ENCODE data around the gene BTN2A1. TPM values are rescaled to one million over a fixed set of nuclear protein-coding genes. Genes with fewer than 3 reads are reported as not detected.
A peak's percentile ranks its signal among the peaks of the same experiment; 100 is the strongest.

BTN2A1 gene
- total and polyA plus RNA-seq, 10 of the 15 experiments (the other 5 are each of a cell fraction or from before 2014, with no cell fraction given): 8.2 to 28.0 (median 15.8) TPM

- TF ChIP-seq PRDM15 (CRISPR knock-in tag; IDR thresholded peaks at IDR 0.05): no peak
- TF ChIP-seq NR2C1 (IDR thresholded peaks at IDR 0.05): no peak
- TF ChIP-seq EZH2 (IDR thresholded peaks at IDR 0.05; ENCODE audit: borderline replicate concordance, control insufficient read depth, low read depth, low read length): no peak
- TF ChIP-seq MEF2B (IDR thresholded peaks at IDR 0.05; ENCODE audit: partially characterized antibody, poor library complexity, severe bottlenecking): no peak
- no peak for TF ChIP-seq MYB (IDR thresholded peaks at IDR 0.05; ENCODE audit: borderline replicate concordance, low read depth, low read length)
Observed at GRCh38 chr6:26430787-26431186, 27.0 kb upstream of the BTN2A1 start (continued).

DNA sequence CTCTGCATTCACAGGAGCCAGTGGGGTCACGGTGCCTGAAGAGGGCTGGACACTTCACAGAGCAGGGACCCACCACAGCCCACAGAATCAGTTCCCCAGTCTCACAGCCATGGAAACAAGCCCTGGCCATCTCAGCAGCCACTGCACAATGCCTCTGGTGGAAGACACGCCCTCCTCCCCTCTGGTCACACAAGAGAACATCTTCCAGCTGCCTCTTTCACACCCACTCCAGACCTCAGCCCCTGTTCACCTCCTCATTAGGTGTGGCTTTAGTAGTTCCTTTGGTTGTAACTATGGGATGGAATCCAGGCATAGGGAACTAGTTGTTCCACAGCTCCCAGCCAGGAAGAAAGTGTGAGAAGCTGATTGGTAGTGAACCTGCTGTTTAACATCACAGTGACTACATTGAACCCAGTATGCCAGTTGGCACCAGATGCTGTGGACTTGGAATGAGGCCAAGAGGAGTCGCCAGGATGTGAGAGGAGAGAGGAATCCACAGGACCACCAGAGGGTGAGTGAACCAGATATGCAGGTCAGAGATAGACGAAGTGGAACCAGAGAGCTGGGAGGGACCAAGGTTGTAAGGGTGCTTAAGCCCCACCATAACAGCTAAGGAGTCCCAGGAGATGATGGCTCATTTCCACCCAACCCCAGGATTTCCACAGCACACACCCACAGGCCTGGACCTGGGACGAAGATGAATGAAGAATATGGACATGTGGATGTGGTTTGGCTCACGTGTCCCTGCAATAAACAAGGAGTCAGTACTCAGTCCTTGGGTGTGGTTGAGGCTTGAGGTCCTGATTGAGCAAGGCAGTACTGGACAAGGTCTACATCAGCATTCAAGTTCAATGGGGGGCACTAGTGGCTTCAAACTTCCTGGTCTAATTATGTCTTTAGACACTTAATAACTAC lies 26.2 kb upstream of the BTN2A1 start:
- Histone ChIP-seq H3K79me2 (ENCODE audit: control insufficient read depth, insufficient read depth, low read length) (no peaks in the 10 kb centered on the region), H3K27me3 (replicated peaks in 1 of 2; ENCODE audit: control insufficient read depth in 2 of 2, insufficient read depth in 2 of 2, low read length in 1 of 2) (no peaks in the 10 kb centered on the region), H3K9me3 (replicated peaks; ENCODE audit: control insufficient read depth, insufficient read depth, low read length) (peaks cover 1% of the 10 kb centered on the region; the same call in 2 of the 3 replicates), H2AFZ (ENCODE audit: control insufficient read depth, low read depth, low read length) (no peak overlapping the region), H3K27ac (ENCODE audit: control insufficient read depth, insufficient read depth) (no peak overlapping the region), H3K4me2 (ENCODE audit: control insufficient read depth, insufficient read depth) (no peak overlapping the region), H3K9ac (ENCODE audit: control insufficient read depth, insufficient read depth, low read length) (no peak overlapping the region), H3K36me3 (ENCODE audit: control insufficient read depth in 2 of 2, insufficient read depth in 2 of 2, low read length in 1 of 2) (no peaks in the 10 kb centered on the region; a peak in 2 of 4 replicates), H3K4me3 (no peak overlapping the region), H4K20me1 (ENCODE audit: control insufficient read depth, insufficient read depth) (no peaks in the 10 kb centered on the region), H3K4me1 (ENCODE audit: control insufficient read depth, insufficient read depth, low read length) (no peaks in the 10 kb centered on the region)
- WGBS (ENCODE audit: insufficient coverage, insufficient replicate concordance, low lambda C conversion rate, missing lambda C conversion rate): 70% methylated on average over 6 of the region's 6 CpGs
- CTCF ChIA-PET: interaction anchor here (1.4 kb wide), 1 partner anchor 12 kb away, joined by 3 read pairs; no protein-coding TSS in a partner anchor
- TF ChIP-seq BRCA1 (IDR thresholded peaks at IDR 0.05; ENCODE audit: low read depth, low read length) (no peak), CBFB (IDR thresholded peaks at IDR 0.05; ENCODE audit: low read depth) (no peak), CBX3 (IDR thresholded peaks at IDR 0.05; ENCODE audit: borderline replicate concordance, low read depth) (no peak), POLR2AphosphoS5 (IDR thresholded peaks at IDR 0.05; ENCODE audit: low read length) (no peak), SPI1 (IDR thresholded peaks at IDR 0.05; ENCODE audit: borderline replicate concordance, insufficient read depth, low read depth, low read length) (no peak)
- TF ChIP-seq, protein P1, sequence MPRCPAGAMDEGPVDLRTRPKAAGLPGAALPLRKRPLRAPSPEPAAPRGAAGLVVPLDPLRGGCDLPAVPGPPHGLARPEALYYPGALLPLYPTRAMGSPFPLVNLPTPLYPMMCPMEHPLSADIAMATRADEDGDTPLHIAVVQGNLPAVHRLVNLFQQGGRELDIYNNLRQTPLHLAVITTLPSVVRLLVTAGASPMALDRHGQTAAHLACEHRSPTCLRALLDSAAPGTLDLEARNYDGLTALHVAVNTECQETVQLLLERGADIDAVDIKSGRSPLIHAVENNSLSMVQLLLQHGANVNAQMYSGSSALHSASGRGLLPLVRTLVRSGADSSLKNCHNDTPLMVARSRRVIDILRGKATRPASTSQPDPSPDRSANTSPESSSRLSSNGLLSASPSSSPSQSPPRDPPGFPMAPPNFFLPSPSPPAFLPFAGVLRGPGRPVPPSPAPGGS (IDR thresholded peaks at IDR 0.05; ENCODE audit: borderline replicate concordance, insufficient read depth, low read depth, low read length, poor library complexity, severe bottlenecking): no peak
- SMC1A ChIA-PET (ENCODE audit: uncharacterized antibody, unreplicated experiment): interaction anchor here (0.5 to 2.0 kb wide), 2 partner anchors 14 to 17 kb away, joined by 3 to 7 read pairs; no protein-coding TSS in a partner anchor
- DNase-seq (ENCODE audit: low read depth, low spot score) (no peak), FAIRE-seq (peak; percentile 7), ATAC-seq (no peak)
- in situ Hi-C loops (cut with MboI) (no loop called here), intact Hi-C loops (cut with micrococcal nuclease; ENCODE audit: unreplicated experiment) (no loop called here)
- RAD21 ChIA-PET (ENCODE audit: unreplicated experiment): no interaction called here
- BruUV-seq (replicated peaks): no TSS peak
- POLR2A ChIA-PET: no interaction called here

Measured in GM12878 (cell line).